ENCODE data around the gene IQGAP2.

IQGAP2 gene

GRCh38 chr5:76692651-76693050, 289.6 kb downstream of the IQGAP2 start:
- DNase-seq = no peak

DNA sequence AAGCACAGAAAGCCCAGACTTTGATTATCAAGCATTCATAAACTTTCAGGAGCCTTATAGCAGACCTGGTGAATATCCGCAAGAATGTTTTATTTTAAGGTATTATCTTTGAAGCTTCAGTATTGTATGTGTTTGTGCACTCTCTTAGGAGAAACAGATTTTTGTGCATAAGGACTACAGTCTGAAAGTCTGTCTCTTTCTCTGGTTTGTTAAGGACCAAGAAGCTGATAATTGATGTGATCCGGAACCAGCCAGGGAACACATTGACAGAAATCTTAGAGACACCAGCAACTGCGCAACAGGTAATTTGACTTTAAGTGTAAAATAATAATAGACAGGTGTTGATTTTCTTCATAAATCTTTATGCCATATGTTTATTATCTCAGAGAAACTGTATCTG, 290.1 kb downstream of the IQGAP2 start:
- no peak for DNase-seq

GRCh38 chr5:76694317-76694716, 291.2 kb downstream of the IQGAP2 start:
- no peak for DNase-seq

GRCh38 chr5:76695346-76695745, 292.3 kb downstream of the IQGAP2 start:
- no peak for DNase-seq

GRCh38 chr5:76696251-76696650, 293.2 kb downstream of the IQGAP2 start:
- DNase-seq = peak; percentile 11

GRCh38 chr5:76697670-76698069, 294.6 kb downstream of the IQGAP2 start:
- no peak for DNase-seq

- no peak for DNase-seq
Observed at GRCh38 chr5:76700571-76700970, 297.5 kb downstream of the IQGAP2 start.

DNA sequence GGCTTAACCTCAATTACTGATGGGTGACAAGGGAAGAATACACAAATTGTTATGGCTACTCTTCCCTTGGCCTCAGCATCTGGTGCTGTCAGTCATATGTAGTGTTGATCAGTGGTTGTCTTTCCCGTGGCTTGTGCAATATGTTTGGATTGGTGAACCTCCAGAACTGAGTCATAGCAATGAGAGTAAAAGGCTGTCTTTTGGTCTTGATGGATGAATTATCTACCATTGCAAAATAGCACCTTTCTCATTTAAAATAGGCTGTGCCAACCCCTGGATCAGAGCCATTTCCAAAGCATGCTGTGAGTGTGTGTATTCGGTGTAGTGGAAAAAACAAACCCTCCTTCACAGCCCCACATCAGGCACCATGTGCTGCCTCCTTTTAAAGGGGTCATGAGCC, 298.2 kb downstream of the IQGAP2 start:
- peak; percentile 88 for DNase-seq

DNA sequence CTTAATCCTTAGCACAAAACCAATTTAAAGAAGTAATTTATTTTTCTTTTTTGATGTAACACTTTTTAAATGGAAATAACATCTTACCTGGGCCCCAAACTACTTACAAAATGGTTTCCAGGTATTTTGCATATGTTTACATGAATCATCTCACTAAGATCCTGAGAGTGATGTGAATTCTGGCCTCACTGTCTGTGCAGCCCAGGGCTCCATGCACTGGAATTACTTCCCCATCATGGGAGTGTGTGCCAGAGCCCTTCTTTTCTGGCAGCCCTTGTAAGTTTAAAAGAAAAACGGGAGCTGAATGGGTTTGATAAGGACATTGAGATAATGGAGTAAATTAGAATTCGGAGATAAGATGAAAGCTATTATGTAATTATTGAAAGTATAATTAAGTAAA, 300.6 kb downstream of the IQGAP2 start:
- DNase-seq = no peak

DNA sequence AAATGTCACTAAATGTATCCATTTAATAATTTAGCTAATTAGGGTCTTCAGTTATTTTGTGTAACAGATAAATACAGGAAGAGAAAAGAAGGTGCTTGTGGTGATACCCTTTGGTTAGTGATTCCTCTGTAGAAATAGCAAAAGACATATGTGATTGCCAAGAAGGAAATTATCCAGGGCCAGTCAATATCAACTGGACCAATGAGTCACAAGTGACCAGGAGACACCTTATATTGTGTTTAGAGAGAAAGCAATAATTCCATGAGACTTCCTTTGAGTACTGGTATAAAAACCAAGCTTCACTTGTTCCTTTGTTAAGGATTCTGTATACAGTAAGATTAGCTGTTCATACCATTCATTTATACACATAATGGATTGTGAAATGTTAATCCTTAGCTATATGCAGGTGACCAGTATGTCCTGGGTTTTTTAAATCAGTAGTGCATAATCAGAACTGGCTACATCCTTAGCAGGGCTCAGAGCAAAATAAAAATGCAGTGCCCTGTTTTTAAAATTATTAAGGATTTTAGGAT, 301.1 kb downstream of the IQGAP2 start:
- DNase-seq = no peak

DNA sequence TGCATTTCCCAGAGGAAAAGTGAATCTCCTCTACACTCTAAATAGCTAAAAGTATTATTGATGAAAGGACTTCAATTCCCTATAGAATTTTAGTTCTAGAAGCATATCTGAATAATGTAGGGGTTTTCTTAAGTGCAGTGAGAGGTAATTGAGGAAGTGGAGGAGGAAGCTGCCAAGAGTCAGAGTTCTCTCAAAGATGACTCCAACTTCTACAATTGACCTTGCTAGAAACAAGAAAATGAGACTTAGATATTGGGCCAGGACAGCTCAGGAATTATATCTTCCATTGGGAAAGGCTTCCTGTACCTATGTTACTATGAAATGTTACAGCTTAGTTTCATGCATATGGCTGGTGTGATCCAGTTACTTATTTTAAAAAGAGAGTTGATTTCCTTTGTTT, 302.5 kb downstream of the IQGAP2 start:
- DNase-seq = no peak

- DNase-seq = peak; percentile 80
Observed at GRCh38 chr5:76709762-76710161, 306.7 kb downstream of the IQGAP2 start.

- peak; percentile 41 for DNase-seq
Observed at GRCh38 chr5:76710991-76711390, 307.9 kb downstream of the IQGAP2 start.

DNA sequence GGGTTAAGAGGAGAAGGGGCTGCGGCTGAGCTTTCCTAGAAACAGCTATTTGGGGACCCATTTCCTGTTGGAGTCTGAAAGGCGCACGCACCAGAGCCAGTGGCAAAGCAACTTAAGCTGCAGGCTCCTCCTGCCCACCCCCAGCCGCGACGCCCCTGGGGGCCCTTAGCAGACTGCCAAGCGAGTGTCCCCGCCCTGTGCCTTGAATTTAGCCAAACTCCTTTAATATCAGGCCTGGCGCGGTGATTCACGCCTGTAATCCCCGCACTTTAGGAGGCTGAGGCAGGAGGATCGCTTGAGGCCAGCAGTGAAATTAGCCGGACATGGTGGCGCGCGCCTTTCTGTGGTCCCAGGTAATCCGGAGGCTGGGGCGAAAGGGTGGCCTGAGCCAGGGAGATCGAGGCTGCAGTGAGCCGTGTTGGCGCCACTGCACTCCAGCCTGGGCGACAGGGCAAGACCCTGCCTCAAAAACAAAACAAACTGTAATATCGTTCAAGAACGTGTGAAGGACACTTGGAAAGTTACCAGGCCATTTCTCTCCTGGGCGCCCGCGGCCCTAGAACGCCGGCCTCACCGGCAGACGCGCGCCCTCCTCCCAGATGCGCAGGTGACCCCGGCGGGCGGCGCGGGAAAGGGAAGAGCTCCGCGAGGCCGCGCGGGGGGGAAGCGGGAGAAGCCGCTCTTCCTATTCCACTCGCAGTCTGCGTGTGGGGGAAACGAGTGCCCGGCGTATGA, 311.8 kb downstream of the IQGAP2 start:
- DNase-seq = no peak

DNA sequence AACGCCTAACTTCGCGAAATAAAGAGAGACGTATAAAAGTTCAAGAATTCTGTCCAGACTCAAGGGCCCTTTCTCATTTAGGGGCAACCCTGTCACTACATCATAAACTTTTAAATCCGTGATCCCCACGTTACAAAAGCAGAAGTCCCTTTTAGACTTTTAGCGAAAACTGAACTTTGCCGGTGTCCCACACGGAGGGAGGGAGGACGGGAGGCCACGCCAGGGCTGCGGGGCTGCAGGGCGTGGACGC, 312.3 kb downstream of the IQGAP2 start:
- no peak for DNase-seq

DNA sequence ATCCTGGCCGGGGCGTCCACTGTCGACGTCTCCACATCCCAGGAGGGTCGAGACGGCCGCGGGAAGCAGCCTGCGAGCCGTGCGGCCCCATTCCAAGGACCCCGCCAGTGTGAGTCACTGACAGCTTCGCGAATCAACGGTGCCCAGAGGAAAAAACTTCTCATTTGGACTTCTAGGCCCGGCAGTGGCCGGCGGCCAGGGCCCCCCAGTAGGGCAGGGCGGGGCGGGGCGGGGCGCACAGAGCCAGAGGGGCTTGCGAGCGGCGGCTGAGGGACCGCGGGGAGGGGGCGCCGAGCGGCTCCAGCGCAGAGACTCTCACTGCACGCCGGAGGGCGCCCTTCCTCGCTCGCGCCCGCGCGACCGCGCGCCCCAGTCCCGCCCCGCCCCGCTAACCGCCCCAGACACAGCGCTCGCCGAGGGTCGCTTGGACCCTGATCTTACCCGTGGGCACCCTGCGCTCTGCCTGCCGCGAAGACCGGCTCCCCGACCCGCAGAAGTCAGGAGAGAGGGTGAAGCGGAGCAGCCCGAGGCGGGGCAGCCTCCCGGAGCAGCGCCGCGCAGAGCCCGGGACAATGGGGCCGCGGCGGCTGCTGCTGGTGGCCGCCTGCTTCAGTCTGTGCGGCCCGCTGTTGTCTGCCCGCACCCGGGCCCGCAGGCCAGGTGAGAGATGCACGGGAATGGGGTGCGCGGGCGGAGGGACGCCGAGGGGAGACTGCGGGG, 312.8 kb downstream of the IQGAP2 start, which contains the start of gene F2R:
TSS of gene F2R (plus strand) at position 391 of the 720 bp plus-strand sequence. CDS start at position 573, 182 bp downstream.
- peak; percentile 78 for DNase-seq

DNA sequence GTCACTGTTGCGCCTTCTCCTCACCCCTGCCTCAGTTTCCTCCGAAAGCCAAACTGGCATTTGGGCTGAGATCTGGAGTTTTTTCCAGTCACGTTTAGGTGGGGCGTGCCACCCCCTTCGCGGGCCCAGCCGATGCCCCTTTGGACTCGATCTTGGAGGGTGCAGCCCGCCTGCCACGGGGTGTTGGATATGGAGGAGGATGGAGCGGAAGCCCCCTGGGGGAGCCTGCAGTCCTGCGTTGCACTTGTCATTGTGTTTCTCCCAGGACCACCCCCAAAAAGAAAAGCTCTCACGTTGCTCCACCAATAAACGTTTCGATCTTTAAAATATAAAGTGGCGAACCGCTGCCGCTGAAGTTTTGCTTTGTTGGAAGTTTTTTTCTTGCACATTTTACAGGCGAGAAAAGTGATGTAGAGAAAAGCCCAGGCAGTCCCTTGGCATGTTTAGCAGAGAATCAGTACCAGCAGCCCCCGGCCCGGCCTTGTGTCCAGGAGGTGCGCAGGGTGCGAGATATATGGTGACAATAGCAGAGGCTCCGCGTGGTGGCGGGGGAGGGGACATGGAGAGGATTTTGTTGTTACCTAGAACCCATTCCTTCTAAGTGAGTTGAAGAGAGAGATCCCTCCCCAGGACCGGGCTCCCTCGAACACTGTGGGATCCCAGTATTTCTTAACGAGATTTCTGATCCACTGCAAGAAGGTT, 313.5 kb downstream of the IQGAP2 start:
- DNase-seq = peak; percentile 20

DNA sequence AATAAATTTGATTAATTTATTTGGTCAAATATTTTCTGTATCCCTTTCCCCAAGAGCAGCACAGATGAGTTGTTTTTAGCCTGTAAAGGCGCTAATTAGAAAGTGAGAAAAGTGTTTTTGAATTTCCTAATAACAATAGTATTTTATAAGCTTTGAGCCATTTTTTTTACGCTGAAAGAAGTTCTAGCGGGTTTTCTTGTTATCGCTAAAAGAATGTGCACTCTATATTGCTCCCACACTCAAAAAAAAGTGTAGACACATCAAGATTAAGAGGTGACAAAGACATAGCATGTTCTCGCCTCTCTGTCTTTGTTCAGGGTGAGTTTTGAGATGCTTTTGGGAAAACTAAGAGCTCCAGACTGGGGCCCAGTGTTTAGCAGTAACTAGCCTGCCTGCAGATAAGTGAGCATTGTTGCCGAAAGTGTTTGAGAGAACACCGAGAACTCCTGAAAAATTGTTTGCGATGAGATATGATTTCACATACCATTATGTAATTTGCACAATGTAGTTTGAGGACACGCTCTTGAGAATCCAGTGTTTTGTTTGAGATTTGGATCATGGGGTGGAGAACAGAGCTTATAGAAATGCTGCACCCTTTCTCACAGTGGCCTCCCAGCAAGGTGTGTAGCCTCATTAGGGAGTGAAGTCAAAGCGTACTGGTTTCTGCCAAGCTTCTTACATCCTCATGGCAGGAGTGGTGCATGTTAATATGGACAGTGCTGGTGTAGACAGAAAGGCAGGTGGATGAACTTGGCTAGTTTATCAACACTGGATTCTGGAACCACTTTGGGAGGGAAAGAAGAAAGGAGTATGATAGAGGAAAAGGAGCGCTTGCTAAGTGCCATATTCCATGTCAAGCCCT, 314.4 kb downstream of the IQGAP2 start:
- no peak for DNase-seq

GRCh38 chr5:76718381-76718832, 315.3 kb downstream of the IQGAP2 start:
- peak; percentile 35 for DNase-seq

DNA sequence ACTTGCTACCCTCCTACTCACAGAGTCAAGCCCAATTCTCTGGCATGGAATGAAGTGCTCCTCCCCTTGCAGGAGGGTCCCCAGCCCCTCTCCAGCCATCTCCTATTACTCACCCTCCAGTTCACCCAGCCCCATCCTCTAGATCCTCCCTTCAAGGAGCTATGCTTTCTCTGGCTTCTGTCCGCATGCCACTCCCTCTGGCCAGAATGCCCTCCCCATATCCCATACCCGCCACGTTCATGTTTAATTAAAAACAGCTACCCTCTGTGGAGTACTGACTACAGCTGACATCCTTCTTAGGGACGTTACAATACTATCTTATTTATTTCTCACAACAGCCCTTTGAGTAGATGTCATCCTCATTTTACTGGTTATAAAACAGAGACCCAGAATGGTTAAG, 315.8 kb downstream of the IQGAP2 start:
- DNase-seq = no peak

- DNase-seq = no peak
Observed at GRCh38 chr5:76720988-76721569, 318.0 kb downstream of the IQGAP2 start.

DNA sequence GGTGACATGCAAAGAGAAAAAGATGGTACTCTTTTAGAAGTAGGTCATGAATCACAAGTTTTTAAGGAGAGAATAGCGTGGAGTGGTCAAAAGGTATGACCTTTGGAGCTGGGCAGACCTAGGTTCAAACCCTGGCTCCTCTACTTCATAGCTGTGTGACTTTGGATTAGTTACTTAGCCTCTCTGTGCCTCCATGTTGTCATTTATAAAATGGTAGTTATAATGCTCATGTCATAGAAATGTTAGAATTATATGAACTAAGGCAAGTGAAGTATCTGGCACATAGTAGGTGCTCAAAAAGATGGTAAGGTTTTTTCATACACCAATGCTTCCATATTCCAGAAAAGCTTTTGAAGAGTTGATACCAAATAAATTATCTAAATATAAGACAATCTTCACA, 320.2 kb downstream of the IQGAP2 start:
- DNase-seq = no peak

Measured in EL (cell line).